SJSA1 (cell line): Measurements from ENCODE around the gene GPATCH4. TPM values are rescaled to one million over a fixed set of nuclear protein-coding genes. Genes with fewer than 3 reads are reported as not detected.

Source experiments
- DNase-seq, 2 experiments: peaks; one replicate each; pipeline ENCODE4 v3.0.0-alpha.2; 2015 to 2020; ENCODE audit warnings: low spot score in 2 of 2, low read depth in 1 of 2
- H3K27ac ChIP-seq: fragments of 250-450 bp; sonication (Bioruptor Pico); 2 replicates; pipeline ENCODE4 v1.5.1; 2020; ENCODE audit warnings: mild to moderate bottlenecking, moderate library complexity
- H3K27me3 ChIP-seq: fragments of 250-450 bp; sonication (Bioruptor Pico); replicated peaks from 2 replicates; pipeline ENCODE4 v1.5.1; 2020; ENCODE audit warnings: mild to moderate bottlenecking, moderate library complexity
- H3K36me3 ChIP-seq: fragments of 250-450 bp; sonication (Bioruptor Pico); 2 replicates; pipeline ENCODE4 v1.5.1; 2020; ENCODE audit warnings: mild to moderate bottlenecking
- H3K4me1 ChIP-seq: fragments of 250-450 bp; sonication (Bioruptor Pico); replicated peaks from 2 replicates; pipeline ENCODE4 v1.6.1; 2021; ENCODE audit warnings: mild to moderate bottlenecking
- H3K4me3 ChIP-seq: fragments of 250-450 bp; sonication (Bioruptor Pico); 2 replicates; pipeline ENCODE4 v1.5.1; 2020; ENCODE audit warnings: mild to moderate bottlenecking
- H3K9me3 ChIP-seq: fragments of 250-450 bp; sonication (Bioruptor Pico); replicated peaks from 2 replicates; pipeline ENCODE4 v1.5.1; 2020; ENCODE audit warnings: mild to moderate bottlenecking
- total RNA-seq: library from RNA; depleted of rRNA; stranded (reverse); fragments of >200 nt; shearing (Covaris generic); gene quantifications from 2 replicates; pipeline ENCODE4 v1.2.3, GENCODE V29; 2014; rRNA removed

The GPATCH4 gene
- total RNA-seq, 1 experiment from 2014 or later, result 18.4 TPM

GRCh38 chr1:156551066-156551643 is 50.1 kb downstream of the GPATCH4 start:
- Histone ChIP-seq H3K9me3 (no peaks in the 10 kb centered on the region), H3K4me1 (0 out of 2 replicates have a peak, but pooled peaks cover 4% of the 10 kb centered on the region), H3K27ac (no peak overlapping the region), H3K36me3 (peaks cover 100% of the 10 kb centered on the region), H3K4me3 (no peak overlapping the region), H3K27me3 (no peaks in the 10 kb centered on the region)
- no peak for DNase-seq

DNA sequence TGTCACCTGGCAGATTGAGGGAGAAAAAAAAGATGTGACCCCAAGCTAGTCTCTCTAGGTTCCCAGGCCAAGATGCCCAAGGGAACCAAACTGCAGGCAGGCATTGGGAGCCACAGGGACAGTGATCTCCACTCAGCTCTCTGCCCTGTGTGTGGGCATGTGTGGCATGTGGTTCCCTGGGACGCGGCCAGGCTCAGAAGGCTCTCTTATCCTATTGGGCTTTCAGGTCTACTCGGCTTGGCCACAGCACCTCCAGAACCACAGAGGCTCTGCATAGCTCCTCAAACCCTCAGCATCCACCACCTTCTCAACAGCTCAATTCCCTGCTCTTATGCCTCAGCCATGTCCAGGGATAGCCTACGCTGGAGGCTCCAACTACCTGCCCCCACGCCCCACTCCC is 50.9 kb downstream of the GPATCH4 start:
- no peaks in the 10 kb centered on the region for H3K27me3 ChIP-seq
- DNase-seq, result no peak
- peaks cover 100% of the 10 kb centered on the region for H3K36me3 ChIP-seq

GRCh38 chr1:156549831-156550230 is 51.4 kb downstream of the GPATCH4 start:
- peaks cover 99% of the 10 kb centered on the region for H3K36me3 ChIP-seq
- no peak for DNase-seq

More for the DNA sequence above, 50.9 kb downstream of the GPATCH4 start:
- Histone ChIP-seq H3K4me1 (0 out of 2 replicates have a peak, but pooled peaks cover 4% of the 10 kb centered on the region), H3K9me3 (no peaks in the 10 kb centered on the region), H3K4me3 (no peak overlapping the region), H3K27ac (no peak overlapping the region)

GRCh38 chr1:156549390-156549789 is 51.9 kb downstream of the GPATCH4 start:
- Histone ChIP-seq H3K27ac (no peak overlapping the region), H3K4me3 (no peak overlapping the region), H3K4me1 (0 out of 2 replicates have a peak, but pooled peaks cover 4% of the 10 kb centered on the region), H3K27me3 (no peaks in the 10 kb centered on the region), H3K9me3 (no peaks in the 10 kb centered on the region), H3K36me3 (peaks cover 99% of the 10 kb centered on the region)
- no peak for DNase-seq

More at GRCh38 chr1:156549831-156550230, 51.4 kb downstream of the GPATCH4 start:
- no peaks in the 10 kb centered on the region for H3K27me3 ChIP-seq
- H3K27ac ChIP-seq, result no peak overlapping the region
- H3K4me1 ChIP-seq, result 0 out of 2 replicates have a peak, but pooled peaks cover 4% of the 10 kb centered on the region
- no peak overlapping the region for H3K4me3 ChIP-seq
- H3K9me3 ChIP-seq, result no peaks in the 10 kb centered on the region

GRCh38 chr1:156547982-156548381 is 53.3 kb downstream of the GPATCH4 start:
- Histone ChIP-seq H3K27ac (no peak overlapping the region), H3K36me3 (peaks cover 99% of the 10 kb centered on the region), H3K9me3 (no peaks in the 10 kb centered on the region), H3K4me1 (0 out of 2 replicates have a peak, but pooled peaks cover 4% of the 10 kb centered on the region), H3K4me3 (no peak overlapping the region), H3K27me3 (no peaks in the 10 kb centered on the region)
- no peak for DNase-seq

GRCh38 chr1:156547434-156547833 is 53.8 kb downstream of the GPATCH4 start:
- H3K9me3 ChIP-seq, result no peaks in the 10 kb centered on the region
- H3K4me3 ChIP-seq, result no peak overlapping the region
- DNase-seq, result no peak
- H3K36me3 ChIP-seq, result peaks cover 99% of the 10 kb centered on the region
- 0 out of 2 replicates have a peak, but pooled peaks cover 4% of the 10 kb centered on the region for H3K4me1 ChIP-seq
- H3K27ac ChIP-seq, result no peak overlapping the region
- no peaks in the 10 kb centered on the region for H3K27me3 ChIP-seq

GRCh38 chr1:156546267-156546666 is 55.0 kb downstream of the GPATCH4 start:
- Histone ChIP-seq H3K4me1 (no peaks in the 10 kb centered on the region), H3K27me3 (no peaks in the 10 kb centered on the region), H3K9me3 (no peaks in the 10 kb centered on the region), H3K27ac (no peak overlapping the region), H3K36me3 (peaks cover 99% of the 10 kb centered on the region), H3K4me3 (no peak overlapping the region)
- no peak for DNase-seq

DNA sequence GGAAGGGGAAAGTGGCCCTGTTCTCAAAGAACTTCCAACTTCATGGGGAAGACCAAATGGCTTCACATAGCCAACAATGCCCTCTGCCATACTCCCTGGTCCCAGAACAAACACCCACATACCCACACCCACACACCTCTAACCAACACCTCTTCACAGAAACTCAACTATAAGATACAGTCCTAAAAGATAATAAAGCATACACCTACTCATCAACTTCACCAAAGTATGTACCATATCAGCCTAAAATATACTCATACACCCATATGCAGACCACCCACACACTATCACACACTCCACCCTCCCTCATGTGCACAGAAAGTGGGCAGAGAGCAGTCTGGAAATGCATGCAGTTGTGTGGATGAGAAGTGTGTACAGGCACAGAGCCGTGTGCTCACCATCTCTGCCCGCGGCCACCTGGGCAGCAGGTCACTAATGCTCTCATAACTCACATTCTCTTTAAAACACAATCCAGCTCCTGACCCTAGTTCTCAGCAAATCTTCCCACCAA is 56.6 kb downstream of the GPATCH4 start:
- Histone ChIP-seq H3K36me3 (peaks cover 99% of the 10 kb centered on the region), H3K4me1 (no peaks in the 10 kb centered on the region), H3K9me3 (no peaks in the 10 kb centered on the region), H3K27ac (no peak overlapping the region), H3K4me3 (no peak overlapping the region), H3K27me3 (no peaks in the 10 kb centered on the region)
- DNase-seq, result no peak

Other genes with a start within 250 kb of the GPATCH4 start
- gene RHBG, start 232.3 kb downstream of the GPATCH4 start, total RNA-seq, result not detected in 2 replicates
- gene MEF2D, start 100.7 kb downstream of the GPATCH4 start, total RNA-seq, result 7.0 and 9.8 TPM in 2 replicates
- 38.3 and 64.1 TPM in 2 replicates for gene IQGAP3, start 28.9 kb downstream of the GPATCH4 start, total RNA-seq
- gene TTC24, start 21.8 kb downstream of the GPATCH4 start, total RNA-seq, result not detected in 2 replicates
- gene NAXE, start 9.7 kb downstream of the GPATCH4 start, total RNA-seq, result 67.9 and 70.6 TPM in 2 replicates
- not detected in 2 replicates for gene HAPLN2, start 17.9 kb upstream of the GPATCH4 start, total RNA-seq
- gene BCAN, start 40.6 kb upstream of the GPATCH4 start, total RNA-seq, result not detected in 2 replicates
- 149 and 169 TPM in 2 replicates for gene NES, start 75.9 kb upstream of the GPATCH4 start, total RNA-seq
- 2.8 and 6.7 TPM in 2 replicates for gene CRABP2, start 104.1 kb upstream of the GPATCH4 start, total RNA-seq
- gene METTL25B, start 127.0 kb upstream of the GPATCH4 start, total RNA-seq, result 6.4 and 6.5 TPM in 2 replicates
- 13.8 and 21.5 TPM in 2 replicates for gene ISG20L2, start 127.3 kb upstream of the GPATCH4 start, total RNA-seq
- gene MRPL24, start 139.6 kb upstream of the GPATCH4 start, total RNA-seq, result 70.0 and 126 TPM in 2 replicates
- 324 and 387 TPM in 2 replicates for gene HDGF, start 150.2 kb upstream of the GPATCH4 start, total RNA-seq
- gene PRCC, start 166.1 kb upstream of the GPATCH4 start, total RNA-seq, result 36.9 and 37.3 TPM in 2 replicates
- gene SH2D2A, start 215.4 kb upstream of the GPATCH4 start, total RNA-seq, result not detected in 2 replicates